Fibroblast of upper back skin (primary cell): ENCODE results near the gene DCTN1.
"Not testable (repeated sequence)": the region's sequence is repeated elsewhere in the genome, so short reads cannot be mapped to it uniquely, and the experiment has no call there.

Experiments used
- DNase-seq: peaks from one replicate; pipeline ENCODE4 v3.0.0-alpha.2; 2013

The DCTN1 gene

DNA sequence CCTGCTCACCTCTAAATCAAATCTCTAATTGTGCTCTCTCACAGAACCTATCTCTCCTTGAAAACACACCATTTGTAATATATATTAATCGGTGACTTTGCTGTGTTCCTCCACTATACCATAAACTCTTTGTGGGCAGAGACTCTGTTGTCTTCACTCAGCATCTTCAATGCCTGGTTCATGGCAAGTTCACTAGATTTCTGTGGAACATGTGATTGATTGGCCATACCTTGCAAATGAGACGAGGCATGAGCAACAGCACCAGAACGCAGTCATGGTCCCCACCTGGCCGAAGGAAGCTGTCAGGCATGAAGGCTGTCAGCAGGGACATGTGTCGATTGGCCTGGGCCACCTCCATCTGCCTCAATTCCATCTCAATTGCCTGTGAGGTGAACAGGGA, 11.6 kb downstream of the DCTN1 start:
- no peak for DNase-seq

GRCh38 chr2:74367789-74368188, 12.3 kb downstream of the DCTN1 start:
- DNase-seq: no peak

GRCh38 chr2:74366036-74366435, 14.1 kb downstream of the DCTN1 start:
- DNase-seq: no peak

- DNase-seq: no peak
Observed at GRCh38 chr2:74364533-74365505, 15.3 kb downstream of the DCTN1 start.

GRCh38 chr2:74361327-74361726, 18.8 kb downstream of the DCTN1 start:
- DNase-seq: no peak

DNA sequence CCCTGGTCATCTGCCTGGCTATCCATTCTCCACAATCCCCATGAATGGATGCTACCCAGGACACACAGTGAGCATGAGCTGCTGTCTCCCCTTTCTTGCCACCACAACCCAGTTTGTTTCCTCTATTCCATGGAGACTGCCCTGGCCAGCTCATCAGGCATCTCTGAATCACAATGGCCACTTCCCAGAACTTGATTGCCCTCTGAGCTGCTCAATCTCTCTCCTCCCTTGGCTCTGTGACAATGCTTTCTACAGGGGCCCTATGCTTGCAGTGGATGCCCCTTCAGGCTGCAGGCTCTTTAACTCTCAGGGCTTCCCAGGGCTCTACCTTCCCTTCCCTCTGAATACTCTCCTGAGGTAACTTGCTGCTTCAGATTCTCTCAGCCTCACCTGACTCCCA, 22.5 kb downstream of the DCTN1 start:
- DNase-seq: no peak

GRCh38 chr2:74349889-74350288, 30.2 kb downstream of the DCTN1 start:
- DNase-seq: no peak

GRCh38 chr2:74347742-74348141, 32.4 kb downstream of the DCTN1 start:
- DNase-seq: no peak

- DNase-seq: no peak
Observed at GRCh38 chr2:74347303-74347702, 32.8 kb downstream of the DCTN1 start.

- no peak for DNase-seq
Observed at GRCh38 chr2:74345272-74345943, 34.7 kb downstream of the DCTN1 start.

- DNase-seq: no peak
Observed at GRCh38 chr2:74343316-74343715, 36.8 kb downstream of the DCTN1 start, which contains the start of gene SLC4A5. Gene SLC4A5, minus strand, starts transcription at chr2:74343416. Its CDS starts 28,393 bp downstream, at chr2:74315023.

DNA sequence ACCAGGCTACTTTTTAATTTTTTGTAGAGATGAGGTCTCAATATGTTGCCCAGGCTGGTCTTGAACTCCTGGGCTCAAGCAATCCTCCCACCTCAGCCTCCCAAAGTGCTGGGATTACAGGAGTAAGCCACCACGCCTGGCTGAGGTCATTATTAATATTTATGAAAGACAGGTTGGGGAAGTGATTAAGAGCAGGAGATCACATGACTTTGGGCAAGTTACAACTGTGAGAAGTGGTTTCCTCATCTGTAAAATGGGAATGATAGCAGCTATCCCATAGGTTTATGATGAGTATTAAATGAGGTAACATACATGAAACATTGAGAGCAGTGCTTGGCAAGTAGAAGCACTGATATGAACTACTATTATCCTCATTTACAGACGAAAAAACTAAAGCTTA, 43.9 kb downstream of the DCTN1 start:
- DNase-seq: not testable (repeated sequence)

DNA sequence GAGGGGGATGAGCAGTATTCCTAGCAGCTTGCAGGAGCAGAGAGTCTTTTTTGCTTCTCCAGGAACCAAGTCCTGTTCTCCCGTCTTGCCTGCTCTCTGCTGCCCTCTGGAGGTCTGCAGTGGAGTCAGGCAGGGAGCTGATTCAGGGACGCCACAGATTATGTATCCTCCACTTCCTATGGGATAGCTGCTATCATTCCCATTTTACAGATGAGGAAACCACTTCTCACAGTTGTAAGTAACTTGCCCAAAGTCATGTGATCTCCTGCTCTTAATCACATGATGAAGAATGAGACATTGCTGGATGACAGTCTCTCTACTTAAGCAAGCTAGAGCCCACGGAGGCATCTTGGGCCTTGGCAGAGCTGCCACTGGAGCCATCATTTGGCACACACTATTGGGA, 45.2 kb downstream of the DCTN1 start:
- peak; percentile 69 for DNase-seq

DNA sequence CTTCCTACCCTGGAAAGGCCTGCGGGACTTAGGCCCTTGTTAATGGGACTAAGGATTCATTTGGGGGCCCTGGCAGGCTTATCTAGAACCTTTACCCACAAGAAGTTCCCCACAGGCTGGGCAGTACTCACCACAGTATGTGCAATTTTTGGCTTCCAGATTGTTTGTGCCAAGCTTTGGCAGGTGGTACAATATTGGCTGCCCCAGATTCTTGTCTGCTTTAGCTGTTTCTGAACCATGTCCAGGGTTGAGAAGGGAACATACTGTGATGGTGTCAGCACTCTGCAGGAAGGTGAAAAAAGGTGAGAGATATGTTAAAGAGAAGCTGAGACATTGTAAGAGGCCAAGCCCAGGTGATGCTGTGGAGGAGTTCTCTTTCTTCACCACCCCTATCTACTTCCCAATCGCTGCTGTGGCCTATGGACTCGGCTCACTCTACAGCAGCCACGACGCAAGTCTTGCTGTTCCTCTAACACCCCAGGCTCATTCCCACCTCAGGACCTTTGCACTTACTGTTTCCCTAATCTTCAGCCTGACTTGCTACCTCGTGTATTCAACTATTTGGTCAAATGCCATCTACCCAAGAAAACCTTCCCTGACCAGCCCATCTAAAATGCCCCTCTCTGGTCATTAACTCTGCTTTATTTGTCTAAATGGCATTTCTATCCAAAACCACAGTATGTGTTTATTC, 46.1 kb downstream of the DCTN1 start:
- no peak for DNase-seq

DNA sequence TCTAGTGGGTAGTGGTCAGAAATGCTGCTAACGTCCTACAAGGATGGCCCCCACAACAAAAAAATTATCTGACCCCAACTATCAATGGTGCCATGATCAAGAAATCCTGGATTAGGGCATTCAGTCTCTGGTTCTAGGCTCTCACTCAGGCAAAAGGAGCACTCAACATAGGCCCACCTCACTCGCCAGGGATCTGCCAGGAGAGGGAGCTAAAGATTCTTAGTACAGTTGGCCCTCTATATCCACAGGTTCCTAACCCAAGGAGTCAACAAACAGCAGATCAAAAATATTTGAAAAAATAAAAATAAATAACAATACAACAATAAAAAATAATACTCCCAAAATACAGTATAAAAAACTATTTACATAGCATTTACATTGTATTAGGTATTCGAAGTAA, 46.9 kb downstream of the DCTN1 start:
- DNase-seq: peak; percentile 28

DNA sequence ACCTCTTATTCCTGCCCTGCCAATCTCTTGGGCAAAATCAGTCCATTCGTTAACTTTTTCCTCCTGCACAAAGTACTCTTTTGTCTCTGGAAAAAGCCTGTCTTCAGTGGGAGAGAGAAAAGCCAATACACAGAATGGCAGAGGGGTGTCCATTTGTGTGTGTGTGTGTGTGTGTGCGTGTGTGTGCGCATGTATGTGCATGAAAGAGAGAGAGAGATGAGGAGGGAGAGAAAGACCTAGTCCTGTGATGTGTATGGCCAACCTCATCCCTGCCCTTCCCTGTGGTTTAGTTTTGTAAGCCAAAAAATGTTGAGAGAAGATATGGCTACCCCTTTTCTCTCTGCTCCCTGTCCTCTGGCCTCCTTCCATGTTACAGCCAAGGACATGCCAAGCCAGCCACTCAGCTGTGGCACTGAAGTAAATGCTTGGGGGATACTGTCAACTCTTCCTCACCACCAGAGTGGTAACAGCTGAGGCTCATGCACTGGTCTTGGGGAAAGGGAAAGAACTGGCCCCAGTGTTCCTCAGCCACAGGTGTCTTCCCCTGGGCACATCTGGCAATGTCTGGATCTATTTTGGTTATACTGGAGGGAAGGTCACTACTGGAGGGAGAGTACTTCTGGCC, 47.4 kb downstream of the DCTN1 start:
- no peak for DNase-seq

- DNase-seq: no peak
Observed at GRCh38 chr2:74328573-74328972, 51.5 kb downstream of the DCTN1 start.

DNA sequence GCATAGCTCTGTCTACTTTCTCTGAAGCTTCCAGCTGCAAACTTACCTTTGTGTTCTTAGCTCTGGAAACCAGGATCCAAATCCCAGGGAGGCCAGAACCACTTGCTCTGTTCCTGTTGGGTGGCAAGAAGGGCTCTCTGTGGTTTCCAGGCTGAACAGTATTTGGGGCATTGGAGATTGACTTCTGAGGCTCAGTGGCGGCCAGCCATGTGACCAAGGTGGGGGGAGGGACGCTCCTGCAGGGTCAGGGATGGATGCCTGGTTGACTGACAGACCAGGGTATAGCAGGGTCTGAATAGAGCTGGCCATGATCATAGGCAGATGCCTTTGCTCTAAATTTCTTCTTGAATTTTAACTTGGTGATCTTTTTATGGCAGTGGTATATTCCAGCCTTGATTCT, 52.0 kb downstream of the DCTN1 start:
- no peak for DNase-seq

GRCh38 chr2:74327627-74328026, 52.5 kb downstream of the DCTN1 start:
- no peak for DNase-seq

GRCh38 chr2:74327199-74327598, 52.9 kb downstream of the DCTN1 start:
- DNase-seq: no peak

DNA sequence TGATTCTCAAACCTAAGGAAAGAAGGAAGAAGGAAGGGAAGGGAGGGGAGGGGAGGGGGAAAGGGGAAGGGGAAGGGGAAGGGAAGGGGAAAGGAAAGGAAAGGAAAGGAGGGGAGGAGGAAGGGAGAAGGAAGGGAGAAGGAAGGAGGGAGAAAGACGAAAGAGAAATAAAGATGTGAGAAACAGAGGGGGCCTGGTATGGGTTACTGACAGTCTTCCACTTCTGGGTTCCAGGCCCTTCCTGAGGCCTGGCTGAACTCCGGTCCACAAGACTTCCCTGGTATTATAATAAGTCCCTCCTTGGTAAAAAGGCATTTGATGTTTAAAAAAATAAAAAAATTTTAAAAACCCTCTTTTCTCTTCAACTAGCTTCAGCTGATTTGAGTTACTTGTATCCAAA, 54.3 kb downstream of the DCTN1 start:
- no peak for DNase-seq

- no peak for DNase-seq
Observed at GRCh38 chr2:74321737-74322136, 58.4 kb downstream of the DCTN1 start.

DNA sequence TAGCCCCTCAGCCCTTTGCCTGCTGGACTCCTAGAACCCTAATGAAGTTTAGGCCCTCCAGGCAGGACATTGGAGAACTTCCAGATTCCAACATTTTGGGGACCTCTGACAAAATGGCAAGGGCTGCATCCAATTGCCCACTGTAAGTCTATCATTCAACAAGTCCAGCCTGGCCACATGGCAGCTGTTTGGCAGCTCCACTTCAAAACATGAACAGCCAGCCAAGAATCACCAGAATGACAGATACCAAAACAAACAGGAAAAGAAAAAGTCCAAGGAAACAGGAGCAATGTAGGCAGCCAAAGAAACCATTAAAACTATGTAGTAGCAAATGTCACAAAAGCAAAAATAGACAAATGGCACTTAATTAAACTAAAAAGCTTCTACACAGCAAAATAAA, 62.4 kb downstream of the DCTN1 start:
- no peak for DNase-seq
